Activated T-cell treated with anti-CD3 and anti-CD28 coated beads for 4 hours (primary cell): ENCODE data around the gene NFYA.

Experiments used
- DNase-seq: peaks from one replicate; pipeline ENCODE4 v3.0.0-alpha.2; 2020

Gene NFYA

DNA sequence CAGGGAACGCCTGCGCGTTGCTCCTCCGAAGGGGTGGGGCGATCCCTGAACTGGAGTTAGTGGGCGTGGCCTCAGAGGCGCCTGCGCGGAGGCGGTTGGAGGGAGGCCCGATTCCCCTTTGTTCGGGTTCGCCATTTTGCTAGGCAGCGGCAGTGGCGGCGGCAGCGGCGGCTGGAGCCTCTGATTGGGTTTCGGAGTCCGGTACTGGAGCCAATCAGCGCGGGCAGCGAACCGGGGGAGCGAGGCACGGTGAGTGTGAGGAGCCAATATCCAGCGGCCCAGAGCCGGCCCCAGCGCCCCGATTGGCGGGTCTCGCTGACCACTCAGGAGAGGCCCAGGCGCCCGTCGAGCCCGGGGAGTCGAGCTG is at the start of gene NFYA:
Gene NFYA (plus strand): TSS at position 139 of the 367 bp plus-strand sequence. CDS start 6,116 bp downstream, outside the sequence.
- DNase-seq, result no peak

- DNase-seq, result no peak
These were observed 49.7 kb upstream of the NFYA start for GRCh38 chr6:41023114-41023513.

DNA sequence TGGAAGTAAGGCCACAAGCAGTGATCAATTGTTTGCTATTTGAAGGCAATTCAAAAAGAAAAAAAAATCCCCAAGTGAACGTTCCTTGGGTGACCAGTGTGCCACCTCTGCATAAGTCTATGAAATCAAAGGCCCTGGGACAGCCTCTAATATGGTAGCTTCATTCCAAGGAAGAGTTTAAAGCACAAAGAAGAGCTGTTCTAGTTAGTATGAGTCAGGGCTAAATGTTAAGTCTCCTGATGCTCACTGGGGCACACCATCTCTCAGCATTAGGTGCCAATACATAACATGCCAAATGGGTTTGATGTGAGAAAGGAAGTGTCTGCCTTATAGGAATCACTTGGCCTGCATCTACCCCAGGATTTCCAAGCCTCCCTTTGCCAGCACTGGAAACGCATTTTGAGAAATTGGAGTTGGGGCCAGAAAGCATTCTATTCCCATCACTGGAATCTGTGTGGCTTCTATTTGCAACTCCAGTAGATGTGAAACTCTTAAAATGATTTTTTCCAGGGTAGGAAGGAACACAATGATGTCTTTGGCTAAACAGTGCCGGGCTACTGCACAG is 46.7 kb upstream of the NFYA start:
- DNase-seq, result no peak

DNA sequence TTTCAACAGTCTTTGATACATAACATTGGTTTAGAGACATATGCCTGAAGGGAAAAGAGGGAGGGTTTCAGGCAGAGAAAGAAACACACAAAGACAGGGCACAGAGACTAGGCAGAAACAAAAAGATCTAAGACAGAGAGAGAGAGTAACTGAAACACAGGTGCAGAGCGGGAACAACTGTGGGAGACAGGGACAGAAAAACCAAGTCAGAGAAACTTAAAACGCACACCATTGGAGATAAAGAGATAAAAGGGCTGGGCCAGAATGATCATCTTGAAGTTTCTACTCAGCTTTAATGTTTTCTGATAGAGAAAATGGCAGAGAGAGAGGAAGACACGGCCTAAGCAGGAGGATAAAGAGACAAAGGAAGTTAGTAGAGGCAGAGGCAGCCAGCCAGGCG is 45.5 kb upstream of the NFYA start:
- no peak for DNase-seq

DNA sequence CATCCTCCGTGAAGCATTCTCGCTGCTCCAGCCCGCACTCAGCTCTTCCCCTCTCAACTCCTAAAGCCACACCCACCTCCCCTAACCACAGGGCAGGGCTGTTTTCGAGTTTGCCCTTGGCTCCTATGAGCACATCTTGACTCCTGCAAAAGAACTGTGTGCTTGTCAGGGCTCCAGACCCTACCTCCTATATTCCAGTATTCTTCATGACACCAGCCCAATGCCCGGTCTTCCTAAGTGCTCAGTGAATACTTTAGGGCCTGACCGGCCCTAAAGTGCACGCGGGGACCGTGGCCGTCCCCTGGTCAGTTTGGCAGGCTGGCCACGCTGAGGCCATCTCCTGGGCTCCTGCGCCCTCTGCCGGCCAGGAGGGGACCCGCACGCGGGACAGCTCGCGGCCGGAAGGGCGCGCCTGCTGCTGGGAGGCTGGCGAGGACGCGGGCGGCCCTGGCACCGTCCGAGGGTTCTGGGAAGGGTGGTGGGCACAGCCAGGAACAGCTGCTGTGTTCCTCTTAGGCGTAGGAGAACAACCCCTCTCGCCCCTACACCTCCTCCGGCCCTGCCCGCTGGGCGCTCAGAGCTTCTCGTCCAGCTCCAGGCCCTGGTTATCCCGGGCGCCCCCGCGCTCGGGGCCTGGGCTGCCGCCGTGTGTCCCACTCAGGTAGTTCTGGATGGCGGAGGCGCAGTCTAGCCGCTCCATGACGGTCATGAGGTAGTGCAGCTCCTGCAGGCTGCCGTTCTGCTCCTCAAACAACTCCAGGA is 44.8 kb upstream of the NFYA start:
- peak; percentile 57 for DNase-seq

GRCh38 chr6:41028561-41029412 is 44.0 kb upstream of the NFYA start:
- no peak for DNase-seq

DNA sequence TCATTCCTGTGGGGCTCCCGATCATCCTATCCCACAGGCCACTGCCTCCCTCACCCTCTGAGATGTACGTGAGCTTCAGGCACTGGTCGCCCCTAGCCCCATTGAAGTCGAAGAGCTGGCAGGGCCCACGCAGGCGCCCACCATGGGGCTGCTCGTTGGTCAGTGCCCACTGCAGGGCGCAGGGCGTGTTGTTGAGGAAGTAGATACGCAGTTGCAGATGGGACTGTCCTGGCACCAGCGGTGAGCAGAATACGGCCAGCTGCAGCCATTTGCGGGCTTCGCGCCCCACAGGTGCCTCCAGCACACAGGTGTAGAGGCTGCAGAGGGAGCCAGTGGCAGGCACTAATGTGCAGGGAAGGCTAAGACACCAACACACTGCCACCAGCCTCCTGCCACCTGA is 39.9 kb upstream of the NFYA start:
- no peak for DNase-seq

- no peak for DNase-seq
These were observed 39.0 kb upstream of the NFYA start for GRCh38 chr6:41033776-41034175.

- no peak for DNase-seq
These were observed 36.6 kb upstream of the NFYA start for GRCh38 chr6:41036186-41036585.

- no peak for DNase-seq
These were observed 36.2 kb upstream of the NFYA start for GRCh38 chr6:41036601-41037000.

GRCh38 chr6:41037107-41037900 is 35.5 kb upstream of the NFYA start:
- DNase-seq, result no peak

GRCh38 chr6:41038205-41038604 is 34.6 kb upstream of the NFYA start:
- no peak for DNase-seq

DNA sequence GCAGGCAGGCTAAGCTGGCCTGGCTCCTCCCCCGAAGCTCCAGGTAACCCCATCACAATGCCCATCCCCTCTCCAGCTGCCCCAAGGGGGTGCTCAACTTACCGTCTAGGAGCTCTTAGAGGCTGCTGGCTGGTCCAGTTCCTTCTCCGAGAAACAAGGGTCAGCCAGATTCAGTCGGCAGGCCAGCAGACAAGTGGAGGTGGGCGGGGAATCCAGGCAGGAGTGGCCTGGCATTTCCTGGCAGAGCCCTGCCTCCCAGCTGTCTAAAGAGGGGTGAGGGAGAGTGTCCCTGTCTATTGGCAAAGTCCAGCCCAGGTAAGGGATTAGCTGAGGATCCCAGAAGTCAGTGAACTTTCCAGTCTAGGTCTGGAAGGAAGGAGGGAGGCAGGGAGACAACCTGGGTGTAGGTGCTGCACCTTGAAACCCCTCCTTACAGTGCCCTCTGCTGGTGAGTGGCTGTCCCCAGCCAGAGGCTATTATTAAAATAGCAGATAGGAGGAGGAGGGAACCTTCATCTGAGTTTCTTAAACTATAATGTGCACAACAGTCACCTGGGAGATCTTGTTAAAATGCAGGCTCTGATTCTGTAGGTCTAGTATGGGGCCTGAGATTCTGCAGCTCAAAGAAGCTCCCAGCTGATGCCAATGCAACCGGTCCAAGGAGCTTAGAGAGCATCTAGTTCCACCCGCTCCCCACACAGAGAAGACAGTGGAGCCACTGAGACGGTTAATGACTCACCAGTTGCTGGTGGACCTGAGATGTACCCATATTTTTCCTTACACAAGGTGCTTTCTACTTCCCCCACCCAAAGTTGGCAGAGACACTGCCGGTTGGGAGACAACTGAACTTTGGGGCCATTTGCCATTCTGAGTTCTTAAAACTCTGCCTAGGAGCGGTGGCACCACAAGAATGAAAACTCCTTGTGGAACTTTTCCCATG is 33.4 kb upstream of the NFYA start, which contains the start of gene UNC5CL:
Gene UNC5CL (minus strand): TSS at position 162 of the 939 bp plus-strand sequence. CDS start 4,147 bp downstream, outside the sequence.
- peak; percentile 42 for DNase-seq

- no peak for DNase-seq
These were observed 32.5 kb upstream of the NFYA start for GRCh38 chr6:41040101-41040939.

GRCh38 chr6:41040940-41041536 is 31.7 kb upstream of the NFYA start:
- no peak for DNase-seq

DNA sequence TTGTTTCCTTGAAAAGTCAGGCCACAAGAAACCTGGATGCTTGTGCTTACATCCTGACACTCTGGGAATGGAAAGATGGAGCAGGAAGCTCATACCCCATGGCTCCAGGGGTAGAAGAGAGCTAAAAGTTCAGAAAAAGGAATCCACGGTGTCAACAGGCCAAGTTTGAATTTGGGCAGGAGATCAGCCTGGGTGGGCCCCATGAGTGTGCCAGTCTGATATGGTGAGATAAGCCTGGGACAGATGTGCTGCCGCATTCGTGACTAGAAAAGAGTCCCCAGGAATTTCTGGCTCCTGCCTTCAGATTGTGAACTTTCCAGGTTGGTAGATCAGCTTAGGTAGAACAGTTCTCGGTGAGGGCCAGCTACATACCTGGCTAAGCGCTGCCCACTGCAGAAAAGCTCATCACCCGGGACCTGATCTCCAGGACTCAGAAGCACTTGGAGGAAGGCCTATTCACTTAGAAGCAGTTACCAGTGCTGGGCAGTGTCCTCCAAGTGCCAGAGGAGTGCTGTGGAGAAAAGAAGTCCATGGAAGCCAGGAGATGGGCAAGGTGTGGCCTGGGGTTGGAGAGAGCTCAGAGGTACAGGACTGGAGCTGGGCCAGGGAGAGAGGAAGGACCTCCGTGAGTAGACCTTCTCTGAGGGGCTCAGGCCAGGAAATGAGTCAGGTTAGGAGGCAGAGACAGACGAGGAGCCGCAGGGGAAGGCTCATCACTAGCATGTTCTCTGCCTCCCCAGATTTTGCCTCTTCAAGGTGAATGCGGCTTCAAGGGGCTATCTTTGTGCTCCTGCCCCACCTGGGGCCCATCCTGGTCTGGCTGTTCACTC is 30.3 kb upstream of the NFYA start, which contains the start of gene TSPO2:
Gene TSPO2 (plus strand): TSS at position 242 of the 830 bp plus-strand sequence. CDS start 519 bp downstream, at position 761.
- DNase-seq, result no peak

GRCh38 chr6:41043151-41043550 is 29.6 kb upstream of the NFYA start:
- no peak for DNase-seq

- no peak for DNase-seq
These were observed 27.1 kb upstream of the NFYA start for GRCh38 chr6:41045664-41046063.

GRCh38 chr6:41046084-41046483 is 26.7 kb upstream of the NFYA start:
- DNase-seq, result no peak
